K562 (cell line): Measurements from ENCODE around the gene LRRC61. TPM values are rescaled to one million over a fixed set of nuclear protein-coding genes. Genes with fewer than 3 reads are reported as not detected.
A peak's percentile ranks its signal among the peaks of the same experiment; 100 is the strongest.

Experiments
- CBX1 ChIP-seq: sonication (generic); IDR thresholded peaks from 2 replicates; pipeline ENCODE4 v1.6.1; 2016; ENCODE audit warnings: antibody characterized with exemption, low read depth, mild to moderate bottlenecking
- GABPB1 ChIP-seq: sonication (generic); formaldehyde crosslinking; IDR thresholded peaks from 2 replicates; pipeline ENCODE4 v1.8.0; 2022; ENCODE audit warnings: mild to moderate bottlenecking, missing genetic modification reagents
- HDAC8 ChIP-seq: fragments of 450-650 bp; IDR thresholded peaks from 2 replicates; pipeline ENCODE4 v1.6.1; 2016; ENCODE audit warnings: mild to moderate bottlenecking, missing genetic modification characterization, moderate library complexity, missing compliant biosample characterization
- JUN ChIP-seq, 2 experiments: sonication (generic) in 1 of 2; formaldehyde crosslinking in 1 of 2; IDR thresholded peaks; 2 replicates each; pipeline versions ENCODE4 v1.6.1 to v1.8.0; 2012 to 2022; ENCODE audit warnings: borderline replicate concordance in 2 of 2, mild to moderate bottlenecking in 2 of 2, improper control_type of control experiment in 1 of 2, low read depth in 1 of 2, low read length in 1 of 2, missing genetic modification reagents in 1 of 2
- JUNB ChIP-seq: fragments of 450-650 bp; formaldehyde crosslinking; conservative IDR thresholded peaks from 2 replicates; pipeline ENCODE4 v1.4.0; 2020; ENCODE audit warnings: mild to moderate bottlenecking
- MCM2 ChIP-seq: fragments of 450-650 bp; IDR thresholded peaks from 2 replicates; pipeline ENCODE4 v1.6.1; 2017; ENCODE audit warnings: low read depth, mild to moderate bottlenecking
- NFIC ChIP-seq: fragments of 450-650 bp; IDR thresholded peaks from 2 replicates; pipeline ENCODE4 v1.6.1; 2017; ENCODE audit warnings: mild to moderate bottlenecking, inconsistent platforms
- NFRKB ChIP-seq: fragments of 450-650 bp; IDR thresholded peaks from 2 replicates; pipeline ENCODE4 v1.6.1; 2016; ENCODE audit warnings: low read depth
- POLR2G ChIP-seq: fragments of 200-400 bp; formaldehyde crosslinking; IDR thresholded peaks from 2 replicates; pipeline ENCODE4 v1.6.1; 2017; ENCODE audit warnings: low read depth, mild to moderate bottlenecking, antibody characterized with exemption, low read length, moderate library complexity
- RBFOX2 ChIP-seq: fragments of 200-400 bp; formaldehyde crosslinking; IDR thresholded peaks from 2 replicates; pipeline ENCODE4 v1.6.1; 2017; ENCODE audit warnings: low read depth, mild to moderate bottlenecking, low read length, moderate library complexity
- RBM22 ChIP-seq: fragments of 200-400 bp; formaldehyde crosslinking; IDR thresholded peaks from 2 replicates; pipeline ENCODE4 v1.6.1; 2018; ENCODE audit warnings: low read length, low read depth; ENCODE audit not compliant: poor library complexity, severe bottlenecking
- SMAD1 ChIP-seq: fragments of 150-350 bp; IDR thresholded peaks from 2 replicates; pipeline ENCODE4 v1.6.1; 2014; ENCODE audit warnings: low read length, low read depth; ENCODE audit not compliant: partially characterized antibody
- SMAD3 ChIP-seq: fragments of 450-650 bp; formaldehyde crosslinking; conservative IDR thresholded peaks from 2 replicates; pipeline ENCODE4 v1.4.0; 2020; ENCODE audit warnings: mild to moderate bottlenecking
- STAT5B ChIP-seq: fragments of 250-450 bp; sonication (Bioruptor Pico); IDR thresholded peaks from 2 replicates; pipeline ENCODE4 v1.8.0; 2021; ENCODE audit warnings: mild to moderate bottlenecking, inconsistent platforms
- TAF1 ChIP-seq: IDR thresholded peaks from 2 replicates; pipeline ENCODE4 v1.6.1; 2011; ENCODE audit warnings: mild to moderate bottlenecking, low read length, moderate library complexity; ENCODE audit not compliant: insufficient read depth, control insufficient read depth, severe bottlenecking; ENCODE audit errors: extremely low read depth
- TBP ChIP-seq: optimal IDR thresholded peaks from 2 replicates; pipeline ENCODE3; 2011; ENCODE audit warnings: low read depth, low read length, improper control_type of control experiment
- ZNF165 ChIP-seq: fragments of 250-450 bp; sonication (Bioruptor Pico); IDR thresholded peaks from 2 replicates; pipeline ENCODE4 v1.4.0; 2020; ENCODE audit warnings: borderline replicate concordance
- ZNF717 ChIP-seq: fragments of 250-450 bp; sonication (Bioruptor Pico); IDR thresholded peaks from 2 replicates; pipeline ENCODE4 v1.5.0; 2021
- polyA plus RNA-seq, 8 experiments: library from polyadenylated mRNA; depleted of rRNA in 4 of 8; stranded (reverse) in 5 of 8; unstranded in 3 of 8; fragments of >200 nt; fragmentation: Nextera tagmentation in 2 of 8; fragmentation: Illumina TruSeq in 1 of 8; extraction: Ambion mirVana in 2 of 8; extraction: Trizol in 1 of 8; gene quantifications; 2 replicates each; pipeline versions ENCODE4 v1.2.1 to v1.2.3, GENCODE V29; 2011 to 2014; ENCODE audit warnings: inconsistent platforms in 1 of 8, missing spikeins in 1 of 8
- total RNA-seq, 7 experiments: library from RNA; depleted of rRNA in 6 of 7; stranded (reverse); fragments of >200 nt in 6 of 7; fragmentation: Illumina TruSeq in 2 of 7; extraction: Trizol in 2 of 7; gene quantifications; 2 replicates each; pipeline versions ENCODE4 v1.2.1 to v1.2.3, GENCODE V29; 2011 to 2021; ENCODE audit warnings: low replicate concordance in 1 of 7
- TF ChIP-seq, protein P1 (sequence below): fragments of 450-650 bp; formaldehyde crosslinking; IDR thresholded peaks from 2 replicates; pipeline ENCODE4 v1.4.0; 2020; ENCODE audit warnings: mild to moderate bottlenecking, moderate library complexity
- TF ChIP-seq, protein P2 (sequence below): IDR thresholded peaks from 2 replicates; pipeline ENCODE4 v1.6.1; 2014; ENCODE audit warnings: antibody characterized with exemption
- TF ChIP-seq, protein P3 (sequence below): sonication (generic); formaldehyde crosslinking; IDR thresholded peaks from 2 replicates; pipeline ENCODE4 v1.8.1; 2023; ENCODE audit warnings: mild to moderate bottlenecking, missing genetic modification reagents
- TF ChIP-seq, protein P4 (sequence below): sonication (generic); IDR thresholded peaks from 2 replicates; pipeline ENCODE4 v1.6.1; 2016

The LRRC61 gene
- total and polyA plus RNA-seq, 9 of the 15 experiments (the other 6 are each of a cell fraction or from before 2014, with no cell fraction given), result 1.3 to 55.2 (median 35.2) TPM

DNA sequence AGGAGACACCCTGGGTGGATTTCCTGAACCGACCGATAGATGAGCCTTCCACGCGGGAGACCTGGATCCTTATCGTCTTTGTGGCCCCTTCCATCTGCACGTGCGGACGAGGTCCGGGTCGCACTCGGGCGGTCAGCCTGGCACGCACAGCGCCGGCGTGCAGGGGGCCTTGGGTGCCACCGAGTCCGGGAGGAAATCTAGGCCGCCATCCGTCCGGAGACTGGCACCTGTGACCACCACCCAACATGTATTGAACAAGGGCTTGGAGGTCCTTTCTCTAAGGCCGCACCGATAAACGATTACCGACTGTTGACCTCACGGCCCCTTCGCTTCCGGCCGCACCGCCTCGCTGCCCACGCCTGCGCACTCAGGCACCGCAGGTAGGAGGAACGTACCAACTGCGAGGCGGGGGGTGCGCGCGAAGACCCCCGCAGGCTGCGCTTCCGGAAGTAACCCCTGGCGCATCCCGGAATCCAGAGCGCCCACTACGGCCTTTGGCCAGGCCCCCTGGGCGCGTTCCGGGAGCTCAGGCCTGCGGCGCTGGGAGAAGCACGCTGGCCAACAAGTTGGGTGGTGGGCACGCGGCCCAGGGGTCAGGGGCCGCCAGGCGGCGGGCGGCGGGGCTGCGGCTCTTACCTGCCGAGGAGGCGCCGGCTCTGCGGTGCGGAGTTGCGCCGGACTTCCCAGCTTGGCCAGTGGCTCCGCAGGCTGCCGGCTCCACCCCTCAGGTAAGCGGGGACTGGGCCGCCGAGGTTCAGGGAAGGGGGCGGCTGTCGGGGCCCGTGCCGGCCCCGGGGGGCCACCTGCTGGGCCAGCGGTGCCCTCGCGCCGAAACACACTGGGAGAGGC lies at the start of gene LRRC61, which contains the start of gene ACTR3C (continued):
- TF ChIP-seq TAF1 (peak; percentile 67), ZNF165 (peak; percentile 92), RBM22 (peak; percentile 78), ZNF717 (no peak; the same call in 1 of the 2 replicates), MCM2 (no peak), SMAD1 (peak; percentile 26), CBX1 (no peak; the same call in none of the 2 replicates), JUN (IDR thresholded peaks at IDR 0.05; ENCODE audit: borderline replicate concordance, low read depth, low read length) (no peak; the same call in 1 of the 2 replicates), JUN (CRISPR knock-in tag; IDR thresholded peaks at IDR 0.05; ENCODE audit: borderline replicate concordance) (0 out of 2 replicates have a peak, but pooled peaks have one; percentile 89), TBP (peak; percentile 53), GABPB1 (CRISPR knock-in tag) (peak; percentile 90), NFRKB (peak; percentile 98), JUNB (CRISPR knock-in tag) (no peak), POLR2G (peak; percentile 95), STAT5B (CRISPR knock-in tag) (no peak), SMAD3 (CRISPR knock-in tag) (0 out of 2 replicates have a peak, but pooled peaks have one; percentile 54), HDAC8 (tag) (peak; percentile 90), RBFOX2 (peak; percentile 99), NFIC (peak; percentile 37; the same call in 1 of the 2 replicates)
- TF ChIP-seq, protein P1, sequence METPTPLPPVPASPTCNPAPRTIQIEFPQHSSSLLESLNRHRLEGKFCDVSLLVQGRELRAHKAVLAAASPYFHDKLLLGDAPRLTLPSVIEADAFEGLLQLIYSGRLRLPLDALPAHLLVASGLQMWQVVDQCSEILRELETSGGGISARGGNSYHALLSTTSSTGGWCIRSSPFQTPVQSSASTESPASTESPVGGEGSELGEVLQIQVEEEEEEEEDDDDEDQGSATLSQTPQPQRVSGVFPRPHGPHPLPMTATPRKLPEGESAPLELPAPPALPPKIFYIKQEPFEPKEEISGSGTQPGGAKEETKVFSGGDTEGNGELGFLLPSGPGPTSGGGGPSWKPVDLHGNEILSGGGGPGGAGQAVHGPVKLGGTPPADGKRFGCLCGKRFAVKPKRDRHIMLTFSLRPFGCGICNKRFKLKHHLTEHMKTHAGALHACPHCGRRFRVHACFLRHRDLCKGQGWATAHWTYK (CRISPR knock-in tag), result peak; percentile 95
- TF ChIP-seq, protein P2, sequence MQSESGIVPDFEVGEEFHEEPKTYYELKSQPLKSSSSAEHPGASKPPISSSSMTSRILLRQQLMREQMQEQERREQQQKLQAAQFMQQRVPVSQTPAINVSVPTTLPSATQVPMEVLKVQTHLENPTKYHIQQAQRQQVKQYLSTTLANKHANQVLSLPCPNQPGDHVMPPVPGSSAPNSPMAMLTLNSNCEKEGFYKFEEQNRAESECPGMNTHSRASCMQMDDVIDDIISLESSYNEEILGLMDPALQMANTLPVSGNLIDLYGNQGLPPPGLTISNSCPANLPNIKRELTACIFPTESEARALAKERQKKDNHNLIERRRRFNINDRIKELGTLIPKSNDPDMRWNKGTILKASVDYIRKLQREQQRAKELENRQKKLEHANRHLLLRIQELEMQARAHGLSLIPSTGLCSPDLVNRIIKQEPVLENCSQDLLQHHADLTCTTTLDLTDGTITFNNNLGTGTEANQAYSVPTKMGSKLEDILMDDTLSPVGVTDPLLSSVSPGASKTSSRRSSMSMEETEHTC, result peak; percentile 21; the same call in 1 of the 2 replicates
- TF ChIP-seq, protein P3, sequence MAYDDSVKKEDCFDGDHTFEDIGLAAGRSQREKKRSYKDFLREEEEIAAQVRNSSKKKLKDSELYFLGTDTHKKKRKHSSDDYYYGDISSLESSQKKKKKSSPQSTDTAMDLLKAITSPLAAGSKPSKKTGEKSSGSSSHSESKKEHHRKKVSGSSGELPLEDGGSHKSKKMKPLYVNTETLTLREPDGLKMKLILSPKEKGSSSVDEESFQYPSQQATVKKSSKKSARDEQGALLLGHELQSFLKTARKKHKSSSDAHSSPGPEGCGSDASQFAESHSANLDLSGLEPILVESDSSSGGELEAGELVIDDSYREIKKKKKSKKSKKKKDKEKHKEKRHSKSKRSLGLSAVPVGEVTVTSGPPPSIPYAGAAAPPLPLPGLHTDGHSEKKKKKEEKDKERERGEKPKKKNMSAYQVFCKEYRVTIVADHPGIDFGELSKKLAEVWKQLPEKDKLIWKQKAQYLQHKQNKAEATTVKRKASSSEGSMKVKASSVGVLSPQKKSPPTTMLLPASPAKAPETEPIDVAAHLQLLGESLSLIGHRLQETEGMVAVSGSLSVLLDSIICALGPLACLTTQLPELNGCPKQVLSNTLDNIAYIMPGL (CRISPR knock-in tag), result peak; percentile 86; the same call in 1 of the 2 replicates
- TF ChIP-seq, protein P4, sequence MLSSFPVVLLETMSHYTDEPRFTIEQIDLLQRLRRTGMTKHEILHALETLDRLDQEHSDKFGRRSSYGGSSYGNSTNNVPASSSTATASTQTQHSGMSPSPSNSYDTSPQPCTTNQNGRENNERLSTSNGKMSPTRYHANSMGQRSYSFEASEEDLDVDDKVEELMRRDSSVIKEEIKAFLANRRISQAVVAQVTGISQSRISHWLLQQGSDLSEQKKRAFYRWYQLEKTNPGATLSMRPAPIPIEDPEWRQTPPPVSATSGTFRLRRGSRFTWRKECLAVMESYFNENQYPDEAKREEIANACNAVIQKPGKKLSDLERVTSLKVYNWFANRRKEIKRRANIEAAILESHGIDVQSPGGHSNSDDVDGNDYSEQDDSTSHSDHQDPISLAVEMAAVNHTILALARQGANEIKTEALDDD, result peak; percentile 50; the same call in 1 of the 2 replicates
